Measurements from ENCODE around the gene CHRNA3.

CHRNA3 gene

DNA sequence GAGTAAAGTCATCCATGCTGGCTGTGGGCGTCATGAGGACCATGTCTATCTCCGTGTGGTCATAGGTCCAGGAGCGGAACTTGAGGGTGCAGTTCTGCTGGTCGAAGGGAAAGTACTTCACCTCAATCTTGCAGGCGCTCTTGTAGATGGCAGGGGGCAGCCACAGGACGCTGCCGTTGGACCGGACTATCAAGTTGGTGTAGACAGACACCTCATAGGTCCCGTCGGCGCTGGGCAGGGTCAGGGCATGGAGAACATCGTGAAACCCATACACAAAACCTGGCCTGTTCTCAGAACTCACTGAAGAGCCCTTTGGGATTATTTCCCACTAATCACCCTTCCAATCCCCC, 8.9 kb upstream of the CHRNA3 start:
- no peak overlapping the region for H3K4me3 ChIP-seq (ENCODE audit: low read depth, low read length)
- TF ChIP-seq, protein P1, sequence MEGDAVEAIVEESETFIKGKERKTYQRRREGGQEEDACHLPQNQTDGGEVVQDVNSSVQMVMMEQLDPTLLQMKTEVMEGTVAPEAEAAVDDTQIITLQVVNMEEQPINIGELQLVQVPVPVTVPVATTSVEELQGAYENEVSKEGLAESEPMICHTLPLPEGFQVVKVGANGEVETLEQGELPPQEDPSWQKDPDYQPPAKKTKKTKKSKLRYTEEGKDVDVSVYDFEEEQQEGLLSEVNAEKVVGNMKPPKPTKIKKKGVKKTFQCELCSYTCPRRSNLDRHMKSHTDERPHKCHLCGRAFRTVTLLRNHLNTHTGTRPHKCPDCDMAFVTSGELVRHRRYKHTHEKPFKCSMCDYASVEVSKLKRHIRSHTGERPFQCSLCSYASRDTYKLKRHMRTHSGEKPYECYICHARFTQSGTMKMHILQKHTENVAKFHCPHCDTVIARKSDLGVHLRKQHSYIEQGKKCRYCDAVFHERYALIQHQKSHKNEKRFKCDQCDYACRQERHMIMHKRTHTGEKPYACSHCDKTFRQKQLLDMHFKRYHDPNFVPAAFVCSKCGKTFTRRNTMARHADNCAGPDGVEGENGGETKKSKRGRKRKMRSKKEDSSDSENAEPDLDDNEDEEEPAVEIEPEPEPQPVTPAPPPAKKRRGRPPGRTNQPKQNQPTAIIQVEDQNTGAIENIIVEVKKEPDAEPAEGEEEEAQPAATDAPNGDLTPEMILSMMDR (IDR thresholded peaks at IDR 0.05; ENCODE audit: borderline replicate concordance, insufficient read depth, low read depth, low read length): no peak

DNA sequence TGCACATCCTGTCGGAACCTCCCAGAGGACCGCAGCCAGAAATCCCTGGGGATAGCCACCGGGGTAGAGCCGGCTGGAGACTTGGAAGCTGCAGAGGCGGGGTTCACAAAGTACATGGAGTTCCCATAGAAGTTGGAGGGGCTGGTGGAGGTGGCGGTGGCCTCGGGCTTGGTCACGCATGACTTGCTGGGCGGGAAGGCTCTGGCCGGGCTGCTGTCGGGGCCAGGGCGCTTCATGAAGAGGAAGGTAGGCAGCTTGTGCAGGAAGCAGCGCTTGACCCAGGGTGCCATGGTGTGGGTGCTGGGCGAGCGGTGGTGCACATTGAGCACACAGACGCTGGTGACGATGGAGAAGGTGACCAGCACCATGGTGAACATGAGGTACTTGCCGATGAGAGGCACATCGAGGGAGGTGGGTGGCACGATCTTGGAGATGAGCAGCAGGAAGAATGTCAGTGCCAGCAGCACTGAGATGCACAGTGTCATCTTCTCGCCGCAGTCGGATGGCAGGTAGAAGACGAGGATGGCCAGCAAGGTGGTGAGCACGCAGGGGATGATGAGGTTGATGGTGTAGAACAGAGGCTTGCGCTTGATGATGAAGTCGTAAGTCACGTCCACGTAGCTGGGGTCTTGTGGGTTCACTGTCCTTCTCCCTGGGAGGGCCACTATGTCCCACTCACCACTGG, 8.4 kb upstream of the CHRNA3 start:
- no peak overlapping the region for H3K4me3 ChIP-seq (ENCODE audit: low read depth, low read length)
- TF ChIP-seq, protein P1 (IDR thresholded peaks at IDR 0.05; ENCODE audit: borderline replicate concordance, insufficient read depth, low read depth, low read length): no peak

DNA sequence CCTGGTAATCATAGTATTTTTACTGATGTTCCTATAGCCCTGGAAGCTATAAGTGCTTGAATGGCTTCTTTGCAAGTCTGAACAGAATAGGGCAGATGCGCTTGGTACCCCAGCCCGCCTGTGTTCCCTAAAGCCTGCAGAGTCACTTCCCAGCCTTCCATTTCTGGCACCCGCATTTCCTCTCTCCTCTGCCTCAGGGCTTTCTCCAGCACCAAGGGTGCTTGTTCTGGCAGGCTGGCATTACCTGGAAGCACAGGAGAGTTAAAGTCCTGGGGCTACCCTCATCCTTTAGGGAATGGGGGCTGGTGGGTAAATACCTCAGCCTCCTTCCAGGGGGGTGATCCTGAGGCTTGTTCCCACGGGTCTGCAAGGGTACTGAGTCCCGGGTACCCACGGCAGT, 7.4 kb upstream of the CHRNA3 start:
- TF ChIP-seq, protein P1 (IDR thresholded peaks at IDR 0.05; ENCODE audit: borderline replicate concordance, insufficient read depth, low read depth, low read length): no peak
- no peak overlapping the region for H3K4me3 ChIP-seq (ENCODE audit: low read depth, low read length)

DNA sequence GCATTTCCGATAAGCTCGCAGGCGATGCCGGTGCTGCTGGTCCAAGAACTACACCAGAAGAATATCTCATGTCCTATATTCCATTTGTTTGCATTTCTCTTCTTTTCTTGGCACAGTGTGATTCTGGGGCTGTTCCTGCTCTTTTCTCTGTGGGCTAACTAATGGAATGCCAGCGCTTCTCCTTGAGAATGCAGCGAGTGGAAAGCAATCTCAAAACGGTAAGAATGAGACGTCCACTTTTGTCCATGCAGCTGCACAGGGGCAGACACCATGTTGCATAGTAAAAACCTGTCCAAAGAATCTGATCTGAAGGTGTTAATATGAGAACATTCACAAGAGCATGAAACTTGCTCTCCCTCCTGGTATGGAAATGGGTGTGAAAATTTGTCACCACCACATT, 6.6 kb upstream of the CHRNA3 start:
- TF ChIP-seq, protein P1 (IDR thresholded peaks at IDR 0.05; ENCODE audit: borderline replicate concordance, insufficient read depth, low read depth, low read length): no peak
- no peak overlapping the region for H3K4me3 ChIP-seq (ENCODE audit: low read depth, low read length)

DNA sequence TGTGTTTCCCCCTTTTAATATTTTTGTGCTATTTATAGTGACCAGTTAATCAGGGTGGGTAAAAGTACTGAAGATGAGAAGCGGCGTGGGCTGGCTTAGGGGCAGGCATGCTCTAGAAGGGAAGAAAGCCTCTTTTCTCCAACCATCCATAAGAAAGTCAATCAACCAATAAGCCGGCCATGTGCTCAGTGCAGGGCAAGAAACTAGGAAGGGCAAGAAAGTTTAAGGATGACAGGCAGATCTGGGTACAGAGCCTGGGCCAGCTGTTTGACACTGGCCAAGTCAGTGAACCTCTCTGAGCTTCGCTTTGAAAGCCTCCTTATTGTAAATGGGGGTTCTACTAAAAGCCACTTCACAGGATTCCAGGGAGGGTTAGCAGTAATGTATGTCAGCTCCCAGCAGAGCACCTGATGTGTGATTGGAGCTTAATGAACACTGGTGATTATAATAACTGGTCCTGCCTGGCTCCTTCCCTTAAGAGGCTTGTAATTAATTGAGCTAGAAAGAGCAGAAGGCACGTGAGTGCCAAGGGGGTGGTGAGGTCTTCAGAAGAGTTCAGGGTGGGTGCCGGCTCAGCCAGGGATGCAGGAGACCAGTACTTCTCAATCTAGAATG, 5.7 kb upstream of the CHRNA3 start:
- TF ChIP-seq, protein P1 (IDR thresholded peaks at IDR 0.05; ENCODE audit: borderline replicate concordance, insufficient read depth, low read depth, low read length): no peak
- H3K4me3 ChIP-seq (ENCODE audit: low read depth, low read length): no peak overlapping the region

DNA sequence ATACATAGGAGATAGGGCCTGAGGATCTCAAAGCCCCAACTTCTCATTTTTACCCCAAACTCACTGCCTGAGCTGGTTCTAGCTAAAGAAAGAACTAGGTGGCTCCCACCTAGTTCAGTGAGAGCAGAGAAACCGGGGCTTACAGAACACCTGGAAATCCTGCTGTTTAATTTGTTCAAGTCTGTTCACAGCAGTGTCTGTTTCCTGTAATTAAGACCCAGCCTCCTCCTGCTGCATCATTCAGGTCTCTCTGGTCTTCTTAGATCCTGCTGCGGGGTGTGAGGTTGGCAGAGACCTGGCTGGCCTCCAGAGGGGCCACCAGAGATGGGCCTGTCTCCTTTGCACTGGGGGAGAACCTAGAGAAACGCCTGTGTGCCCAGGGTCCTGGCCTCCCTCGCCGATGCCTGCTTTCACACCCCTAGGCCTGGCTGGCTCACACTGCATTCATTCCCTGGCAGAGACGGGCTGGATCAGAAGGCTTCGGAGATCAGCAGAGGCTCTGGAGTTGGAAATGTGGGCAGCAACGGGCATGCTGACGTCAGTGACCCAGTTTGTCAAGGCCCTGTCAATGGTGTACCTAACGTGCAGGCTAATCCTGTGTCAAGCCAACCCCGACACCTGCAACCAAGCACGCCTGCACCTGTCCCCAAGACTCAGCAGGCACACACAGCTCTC, 4.9 kb upstream of the CHRNA3 start:
- H3K4me3 ChIP-seq (ENCODE audit: low read depth, low read length): no peak overlapping the region
- TF ChIP-seq, protein P1 (IDR thresholded peaks at IDR 0.05; ENCODE audit: borderline replicate concordance, insufficient read depth, low read depth, low read length): no peak

Data from GM12875 (cell line).